Neural cell (in vitro differentiated cells): ENCODE measurements around the gene B4GALNT4. TPM values are rescaled to one million over a fixed set of nuclear protein-coding genes. Genes with fewer than 3 reads are reported as not detected.

ENCODE experiments used
- H2AFZ ChIP-seq: fragments of 200-600, 300-800 bp; sonication (generic), shearing (Covaris generic); 2 replicates; pipeline ENCODE4 v1.6.0; 2014; ENCODE audit warnings: low read depth, mild to moderate bottlenecking, antibody characterized with exemption, low read length, moderate library complexity
- H3F3A ChIP-seq: fragments of 200-600 bp; shearing (Covaris generic); 2 replicates; pipeline ENCODE4 v1.6.1; 2016; ENCODE audit warnings: mild to moderate bottlenecking, moderate library complexity, mixed read lengths, antibody characterized with exemption, low read length; ENCODE audit not compliant: insufficient read depth, poor library complexity, severe bottlenecking
- H3K27ac ChIP-seq: fragments of 200-600, 300-800 bp; sonication (generic), shearing (Covaris generic); 2 replicates; pipeline ENCODE4 v1.5.1; 2014; ENCODE audit warnings: mild to moderate bottlenecking, low read length, moderate library complexity
- H3K27me3 ChIP-seq: fragments of 300-800, 200-600 bp; sonication (generic), shearing (Covaris generic); 2 replicates; pipeline ENCODE4 v1.6.0; 2014; ENCODE audit warnings: mild to moderate bottlenecking, low read depth, low read length, moderate library complexity; ENCODE audit not compliant: insufficient read depth
- H3K36me3 ChIP-seq: fragments of 300-800, 200-600 bp; sonication (generic), shearing (Covaris generic); 2 replicates; pipeline ENCODE4 v1.5.1; 2014; ENCODE audit warnings: mild to moderate bottlenecking, antibody characterized with exemption, low read length, moderate library complexity; ENCODE audit not compliant: insufficient read depth
- H3K4me2 ChIP-seq: fragments of 300-800, 200-600 bp; sonication (generic), shearing (Covaris generic); 2 replicates; pipeline ENCODE4 v1.6.0; 2014; ENCODE audit warnings: mild to moderate bottlenecking, low read length
- H3K4me3 ChIP-seq: fragments of 300-800, 200-600 bp; sonication (generic), shearing (Covaris generic); 2 replicates; pipeline ENCODE4 v1.5.1; 2014; ENCODE audit warnings: mild to moderate bottlenecking, low read length, moderate library complexity
- H3K79me2 ChIP-seq: fragments of 200-600 bp; shearing (Covaris generic); replicated peaks from 2 replicates; pipeline ENCODE4 v1.6.0; 2014; ENCODE audit warnings: mild to moderate bottlenecking, low read length, moderate library complexity; ENCODE audit not compliant: insufficient read depth
- H3K9ac ChIP-seq: fragments of 300-800, 200-600 bp; sonication (generic), shearing (Covaris generic); 2 replicates; pipeline ENCODE4 v1.6.1; 2016; ENCODE audit warnings: mild to moderate bottlenecking, low read length, mixed read lengths
- H3K9me2 ChIP-seq: fragments of 200-600 bp; shearing (Covaris generic); 2 replicates; pipeline ENCODE4 v1.6.1; 2016; ENCODE audit warnings: mild to moderate bottlenecking, low read length, mixed read lengths; ENCODE audit not compliant: insufficient read depth
- H3K9me3 ChIP-seq: fragments of 200-600, 300-800 bp; sonication (generic), shearing (Covaris generic); 2 replicates; pipeline ENCODE4 v1.6.1; 2016; ENCODE audit warnings: mild to moderate bottlenecking, mixed run types, low read length, moderate library complexity, mixed read lengths
- H4K20me1 ChIP-seq: fragments of 200-600 bp; shearing (Covaris generic); 2 replicates; pipeline ENCODE4 v1.6.1; 2016; ENCODE audit warnings: mild to moderate bottlenecking, mixed run types; ENCODE audit not compliant: insufficient read depth
- CTCF ChIP-seq: fragments of 450-650 bp; IDR thresholded peaks from 2 replicates; pipeline ENCODE4 v1.5.1; 2014; ENCODE audit warnings: antibody characterized with exemption, mild to moderate bottlenecking, moderate library complexity; ENCODE audit not compliant: poor library complexity, severe bottlenecking
- EP300 ChIP-seq: fragments of 450-650 bp; conservative IDR thresholded peaks from 2 replicates; pipeline ENCODE4 v1.6.1; 2014; ENCODE audit warnings: antibody characterized with exemption, mild to moderate bottlenecking, moderate library complexity; ENCODE audit not compliant: poor library complexity, severe bottlenecking
- EZH2 ChIP-seq: fragments of 200-600, 300-800 bp; shearing (Covaris generic), sonication (generic); IDR thresholded peaks from 2 replicates; pipeline ENCODE4 v1.6.1; 2014; ENCODE audit warnings: antibody characterized with exemption, low read length, borderline replicate concordance, mild to moderate bottlenecking; ENCODE audit not compliant: insufficient read depth, poor library complexity, severe bottlenecking
- MXI1 ChIP-seq: fragments of 450-650 bp; conservative IDR thresholded peaks from 2 replicates; pipeline ENCODE4 v1.6.1; 2014; ENCODE audit warnings: antibody characterized with exemption, mild to moderate bottlenecking; ENCODE audit not compliant: poor library complexity, severe bottlenecking
- POLR2AphosphoS5 ChIP-seq: IDR thresholded peaks from 2 replicates; pipeline ENCODE4 v1.6.1; 2012
- RAD21 ChIP-seq: fragments of 450-650 bp; conservative IDR thresholded peaks from 2 replicates; pipeline ENCODE4 v1.6.1; 2014; ENCODE audit warnings: antibody characterized with exemption, mild to moderate bottlenecking, moderate library complexity
- REST ChIP-seq: IDR thresholded peaks from 2 replicates; pipeline ENCODE4 v1.6.1; 2012; ENCODE audit warnings: borderline replicate concordance
- TAF1 ChIP-seq: IDR thresholded peaks from 2 replicates; pipeline ENCODE4 v1.6.1; 2012; ENCODE audit warnings: low read depth
- polyA plus RNA-seq: library from polyadenylated mRNA; depleted of rRNA; stranded (reverse); fragments of >200 nt; gene quantifications from 2 replicates; pipeline ENCODE4 v1.2.3, GENCODE V29; 2014

The B4GALNT4 gene
- polyA plus RNA-seq, 1 donor from 2014 or later, result 440 TPM

- H3K9ac ChIP-seq, result no peak overlapping the region
- TF ChIP-seq EP300 (no peak), REST (no peak), RAD21 (no peak), CTCF (no peak)
- H3K4me3 ChIP-seq, result no peak overlapping the region
- no peak overlapping the region for H3K4me2 ChIP-seq
- no peaks in the 10 kb centered on the region for H4K20me1 ChIP-seq
- no peaks in the 10 kb centered on the region for H3K27me3 ChIP-seq
- H3K36me3 ChIP-seq, result peaks cover 7% of the 10 kb centered on the region
- no peaks in the 10 kb centered on the region for H3K9me2 ChIP-seq
- no peak overlapping the region for H3K27ac ChIP-seq
- peaks cover 6% of the 10 kb centered on the region for H3K9me3 ChIP-seq
- H3K79me2 ChIP-seq, result peaks cover under 1% of the 10 kb centered on the region
- H3F3A ChIP-seq, result no peaks in the 10 kb centered on the region
- H2AFZ ChIP-seq, result no peak overlapping the region
These were observed 7.4 kb downstream of the B4GALNT4 start for GRCh38 chr11:376531-377173.

GRCh38 chr11:377174-377865, 8.0 kb downstream of the B4GALNT4 start:
- no peaks in the 10 kb centered on the region for H3K27me3 ChIP-seq
- no peaks in the 10 kb centered on the region for H3F3A ChIP-seq
- peaks cover 7% of the 10 kb centered on the region for H3K36me3 ChIP-seq
- no peaks in the 10 kb centered on the region for H3K9me2 ChIP-seq
- H4K20me1 ChIP-seq, result no peaks in the 10 kb centered on the region
- H3K4me3 ChIP-seq, result no peak overlapping the region
- H3K79me2 ChIP-seq, result no peaks in the 10 kb centered on the region
- H3K9ac ChIP-seq, result no peak overlapping the region
- TF ChIP-seq MXI1, result no peak
- no peak overlapping the region for H3K4me2 ChIP-seq
- no peak overlapping the region for H3K27ac ChIP-seq
- H3K9me3 ChIP-seq, result peaks cover 6% of the 10 kb centered on the region
- H2AFZ ChIP-seq, result no peak overlapping the region

GRCh38 chr11:377883-378500, 8.7 kb downstream of the B4GALNT4 start:
- H3K4me2 ChIP-seq, result no peak overlapping the region
- H3K36me3 ChIP-seq, result peaks cover 7% of the 10 kb centered on the region
- no peak overlapping the region for H3K9ac ChIP-seq
- no peaks in the 10 kb centered on the region for H3K79me2 ChIP-seq
- no peaks in the 10 kb centered on the region for H4K20me1 ChIP-seq
- H3F3A ChIP-seq, result no peaks in the 10 kb centered on the region
- no peaks in the 10 kb centered on the region for H3K27me3 ChIP-seq
- no peak overlapping the region for H3K27ac ChIP-seq
- H3K4me3 ChIP-seq, result no peak overlapping the region
- H2AFZ ChIP-seq, result no peak overlapping the region
- peaks cover 6% of the 10 kb centered on the region for H3K9me3 ChIP-seq
- no peaks in the 10 kb centered on the region for H3K9me2 ChIP-seq
- no peak for TF ChIP-seq EZH2
- TF ChIP-seq REST, result no peak
- TF ChIP-seq MXI1, result no peak
- TF ChIP-seq CTCF, result no peak
- TF ChIP-seq RAD21, result no peak
- no peak for TF ChIP-seq TAF1
- TF ChIP-seq POLR2AphosphoS5, result no peak
